T follicular helper cell (primary cell): ENCODE results near the gene KRTAP12-4.
"Not testable (repeated sequence)": the region's sequence is repeated elsewhere in the genome, so short reads cannot be mapped to it uniquely, and the experiment has no call there.

Experiments
- DNase-seq: peaks from one replicate; pipeline ENCODE4 v3.0.0-alpha.2; 2020; ENCODE audit warnings: low read depth

Gene KRTAP12-4

GRCh38 chr21:44610157-44610843, 44.2 kb downstream of the KRTAP12-4 start:
- DNase-seq = not testable (repeated sequence)

DNA sequence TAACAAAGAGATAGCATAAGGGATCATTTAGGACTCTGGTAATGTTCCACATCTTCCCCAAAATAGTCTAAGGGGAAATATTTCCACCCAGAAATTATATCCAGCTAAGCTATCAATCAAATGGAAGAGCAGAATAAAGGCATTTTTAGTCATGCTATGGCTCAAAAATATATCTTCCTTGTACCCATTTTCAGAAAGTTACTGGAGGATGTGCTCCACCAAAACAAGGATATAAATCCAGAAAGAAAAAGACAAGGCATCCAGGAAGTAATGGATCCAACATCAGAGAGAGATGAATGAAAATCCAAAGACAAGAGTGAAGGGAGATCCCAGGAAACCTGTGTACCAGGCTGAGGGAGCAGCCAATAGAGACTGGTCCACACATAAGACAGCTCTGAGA, 45.3 kb downstream of the KRTAP12-4 start:
- no peak for DNase-seq

DNA sequence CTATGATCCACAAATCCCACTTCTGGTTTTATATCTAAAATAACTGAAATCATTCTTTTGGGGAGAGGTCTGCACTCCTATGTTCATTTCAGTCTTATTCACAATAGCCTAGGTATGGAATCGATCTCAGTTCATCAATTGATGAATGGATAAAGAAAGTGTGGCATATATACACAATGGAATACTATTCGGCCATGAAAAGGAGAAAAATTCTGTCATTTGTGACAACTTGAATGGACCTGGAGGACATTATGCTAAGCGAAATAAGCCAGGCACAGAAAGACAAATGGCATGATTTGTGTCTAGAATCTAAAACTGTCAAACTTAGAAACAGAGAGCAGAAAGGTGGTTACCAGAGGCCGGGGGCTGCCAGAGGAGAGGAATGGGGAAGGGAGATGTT, 48.0 kb downstream of the KRTAP12-4 start:
- no peak for DNase-seq
